Brain microvascular endothelial cell (primary cell): ENCODE results near the gene RNF186.
"Not testable (repeated sequence)": the region's sequence is repeated elsewhere in the genome, so short reads cannot be mapped to it uniquely, and the experiment has no call there.

ENCODE experiments used
- DNase-seq: peaks from one replicate; pipeline ENCODE4 v3.0.0-alpha.2; 2020
- H3K27ac ChIP-seq: fragments of 250-450 bp; sonication (Bioruptor Pico); 2 replicates; pipeline ENCODE4 v1.5.1; 2020; ENCODE audit warnings: mild to moderate bottlenecking, moderate library complexity
- H3K27me3 ChIP-seq: fragments of 250-450 bp; sonication (Bioruptor Pico); replicated peaks from 2 replicates; pipeline ENCODE4 v1.5.1; 2020; ENCODE audit warnings: mild to moderate bottlenecking
- H3K36me3 ChIP-seq: fragments of 250-450 bp; sonication (Bioruptor Pico); replicated peaks from 2 replicates; pipeline ENCODE4 v1.5.1; 2020; ENCODE audit warnings: mild to moderate bottlenecking
- H3K4me3 ChIP-seq: 2 replicates; pipeline ENCODE4 v1.5.1; 2011; ENCODE audit warnings: low read depth, mild to moderate bottlenecking, control low read depth, low read length, moderate library complexity
- CTCF ChIP-seq: IDR thresholded peaks from 2 replicates; pipeline ENCODE4 v1.5.1; 2011; ENCODE audit warnings: low read depth, mild to moderate bottlenecking, moderate library complexity, low read length, control low read depth, inconsistent platforms; ENCODE audit errors: missing control alignments
- in situ Hi-C: cut with HindIII; loops from 2 replicates; pipeline ENCODE4 v1.10.0; 2017; ENCODE audit warnings: low sequenced_read_pairs, low pct_ligation_motif_present

The RNF186 gene

GRCh38 chr1:19860418-19860817, 45.3 kb upstream of the RNF186 start:
- H3K36me3 ChIP-seq, result no peaks in the 10 kb centered on the region
- no peak overlapping the region for H3K27ac ChIP-seq
- no peak for DNase-seq
- in situ Hi-C loops, result no loop called here
- H3K27me3 ChIP-seq, result no peaks in the 10 kb centered on the region
- H3K4me3 ChIP-seq, result no peak overlapping the region
- no peak for TF ChIP-seq CTCF

GRCh38 chr1:19859876-19860275, 44.8 kb upstream of the RNF186 start:
- no peak overlapping the region for H3K27ac ChIP-seq
- H3K36me3 ChIP-seq, result no peaks in the 10 kb centered on the region
- H3K4me3 ChIP-seq, result no peak overlapping the region
- DNase-seq, result no peak
- in situ Hi-C loops, result no loop called here
- TF ChIP-seq CTCF, result no peak
- H3K27me3 ChIP-seq, result no peaks in the 10 kb centered on the region

GRCh38 chr1:19858893-19859292, 43.8 kb upstream of the RNF186 start:
- Histone ChIP-seq H3K4me3 (no peak overlapping the region), H3K27me3 (no peaks in the 10 kb centered on the region), H3K36me3 (no peaks in the 10 kb centered on the region), H3K27ac (no peak overlapping the region)
- in situ Hi-C loops, result no loop called here
- no peak for DNase-seq
- no peak for TF ChIP-seq CTCF

GRCh38 chr1:19854866-19855265, 39.8 kb upstream of the RNF186 start:
- no peaks in the 10 kb centered on the region for H3K36me3 ChIP-seq
- in situ Hi-C loops, result no loop called here
- TF ChIP-seq CTCF, result no peak
- no peak overlapping the region for H3K27ac ChIP-seq
- DNase-seq, result no peak
- no peaks in the 10 kb centered on the region for H3K27me3 ChIP-seq
- no peak overlapping the region for H3K4me3 ChIP-seq

GRCh38 chr1:19852036-19852435, 37.0 kb upstream of the RNF186 start:
- TF ChIP-seq CTCF, result no peak
- in situ Hi-C loops, result no loop called here
- no peaks in the 10 kb centered on the region for H3K36me3 ChIP-seq

GRCh38 chr1:19850214-19850613, 35.1 kb upstream of the RNF186 start:
- in situ Hi-C loops, result no loop called here
- no peak overlapping the region for H3K4me3 ChIP-seq
- H3K27ac ChIP-seq, result no peak overlapping the region
- no peak for DNase-seq
- H3K27me3 ChIP-seq, result no peaks in the 10 kb centered on the region
- no peaks in the 10 kb centered on the region for H3K36me3 ChIP-seq
- no peak for TF ChIP-seq CTCF

More at GRCh38 chr1:19852036-19852435, 37.0 kb upstream of the RNF186 start:
- Histone ChIP-seq H3K27me3 (no peaks in the 10 kb centered on the region), H3K4me3 (no peak overlapping the region), H3K27ac (no peak overlapping the region)
- DNase-seq, result no peak

- H3K27ac ChIP-seq, H3K27me3 ChIP-seq, H3K4me3 ChIP-seq, in situ Hi-C loops, H3K36me3 ChIP-seq, DNase-seq: not testable (repeated sequence)
Measured at GRCh38 chr1:19849307-19849706, 34.2 kb upstream of the RNF186 start.

- H3K27ac ChIP-seq, H3K36me3 ChIP-seq, in situ Hi-C loops: not testable (repeated sequence)
Measured at GRCh38 chr1:19847334-19847733, 32.3 kb upstream of the RNF186 start.

More at GRCh38 chr1:19847334-19847733, 32.3 kb upstream of the RNF186 start:
- not testable (repeated sequence) for H3K27me3 ChIP-seq, H3K4me3 ChIP-seq, DNase-seq
